ENCODE results near the gene CCDC124.

DNA sequence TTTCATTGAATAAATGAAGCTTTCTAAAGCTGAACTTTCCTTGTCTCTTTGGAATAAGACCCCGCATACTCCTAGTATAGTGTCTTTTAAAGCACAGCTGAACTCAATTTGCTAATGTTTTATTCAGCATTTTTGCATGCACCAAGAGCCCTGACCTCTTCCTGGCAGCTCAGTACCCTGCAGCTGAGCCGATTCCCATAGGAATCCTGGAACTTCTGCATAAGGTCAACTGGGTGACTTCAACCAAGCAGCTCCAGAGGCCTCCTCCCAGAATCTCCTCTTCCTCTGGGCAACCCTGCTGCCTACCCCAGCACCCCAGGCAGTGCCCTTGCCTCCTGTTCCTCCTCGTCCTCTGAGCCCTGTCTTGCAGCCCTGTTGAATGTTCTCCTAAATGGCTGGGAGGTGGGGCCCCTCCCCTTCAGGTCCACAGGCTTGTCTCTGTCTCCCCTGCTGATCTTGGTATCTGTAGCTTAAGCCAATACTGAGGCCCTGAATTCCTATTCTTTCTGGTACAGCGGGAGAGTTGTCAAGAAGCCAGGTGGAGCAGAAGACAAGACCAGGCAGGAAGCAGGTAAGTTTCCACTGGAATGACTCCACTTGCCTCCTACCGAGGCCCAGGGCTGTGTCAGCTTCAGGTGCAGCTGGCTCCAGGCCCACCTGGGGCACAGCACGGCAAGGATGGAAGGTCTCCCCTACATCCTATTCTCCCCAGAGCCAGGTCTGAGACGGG, 23.6 kb upstream of the CCDC124 start:
- TF ChIP-seq POLR2A (IDR thresholded peaks at IDR 0.05; ENCODE audit: low read length) (no peak), GATA1 (IDR thresholded peaks at IDR 0.05; ENCODE audit: low read depth, low read length) (no peak)

Measured in erythroblast (primary cell).